HL-60 (cell line): ENCODE results near the gene PHF21A.

Source experiments
- DNase-seq, 2 experiments: peaks; one replicate each; pipeline ENCODE4 v3.0.0-alpha.2; 2010 to 2020; ENCODE audit warnings: low read depth in 1 of 2, low spot score in 1 of 2
- H3K27ac ChIP-seq: fragments of 250-450 bp; sonication (Bioruptor Pico); replicated peaks from 2 replicates; pipeline ENCODE4 v1.5.1; 2020; ENCODE audit warnings: mild to moderate bottlenecking, moderate library complexity
- H3K27me3 ChIP-seq: fragments of 250-450 bp; sonication (Bioruptor Pico); 2 replicates; pipeline ENCODE4 v1.5.1; 2021; ENCODE audit warnings: mild to moderate bottlenecking, moderate library complexity; ENCODE audit not compliant: insufficient read depth, poor library complexity, severe bottlenecking
- H3K4me3 ChIP-seq: replicated peaks from 2 replicates; pipeline ENCODE4 v1.5.1; 2011; ENCODE audit warnings: mild to moderate bottlenecking, control low read depth, low read length; ENCODE audit not compliant: insufficient read depth
- GABPA ChIP-seq: IDR thresholded peaks from 2 replicates; pipeline ENCODE4 v1.6.1; 2012; ENCODE audit warnings: low read depth
- POLR2AphosphoS5 ChIP-seq: IDR thresholded peaks from 2 replicates; pipeline ENCODE4 v1.6.1; 2012; ENCODE audit warnings: low read depth
- SPI1 ChIP-seq: IDR thresholded peaks from 2 replicates; pipeline ENCODE4 v1.6.1; 2012; ENCODE audit warnings: low read depth, mild to moderate bottlenecking, borderline replicate concordance
- TF ChIP-seq, protein P1 (sequence below): IDR thresholded peaks from 2 replicates; pipeline ENCODE4 v1.6.1; 2012; ENCODE audit warnings: low read depth; ENCODE audit not compliant: insufficient replicate concordance
- TF ChIP-seq, protein P2 (sequence below): IDR thresholded peaks from one replicate; pipeline ENCODE4 v1.5.1; 2011; ENCODE audit warnings: low read length, control low read depth, inconsistent platforms; ENCODE audit not compliant: insufficient read depth

PHF21A gene

DNA sequence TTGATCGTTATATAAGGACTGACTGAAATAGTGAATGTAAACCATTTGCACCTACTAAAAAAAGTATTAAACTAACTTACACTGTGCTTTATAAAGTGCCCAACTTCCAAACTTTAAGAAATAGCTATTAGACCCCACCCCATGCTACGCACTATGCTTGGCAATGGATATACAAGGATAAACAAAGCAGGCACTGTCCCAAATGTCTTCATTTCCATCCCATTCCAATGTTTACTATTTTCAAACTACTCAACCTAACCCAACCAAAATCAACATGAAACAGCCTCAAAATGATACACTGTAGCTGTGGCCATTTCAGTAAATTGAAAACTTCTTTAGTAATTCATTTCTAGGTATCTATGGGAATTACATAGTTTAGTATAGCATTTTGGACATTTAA is 12.5 kb downstream of the PHF21A start:
- no peak overlapping the region for H3K27ac ChIP-seq
- no peak for DNase-seq
- TF ChIP-seq, protein P1, sequence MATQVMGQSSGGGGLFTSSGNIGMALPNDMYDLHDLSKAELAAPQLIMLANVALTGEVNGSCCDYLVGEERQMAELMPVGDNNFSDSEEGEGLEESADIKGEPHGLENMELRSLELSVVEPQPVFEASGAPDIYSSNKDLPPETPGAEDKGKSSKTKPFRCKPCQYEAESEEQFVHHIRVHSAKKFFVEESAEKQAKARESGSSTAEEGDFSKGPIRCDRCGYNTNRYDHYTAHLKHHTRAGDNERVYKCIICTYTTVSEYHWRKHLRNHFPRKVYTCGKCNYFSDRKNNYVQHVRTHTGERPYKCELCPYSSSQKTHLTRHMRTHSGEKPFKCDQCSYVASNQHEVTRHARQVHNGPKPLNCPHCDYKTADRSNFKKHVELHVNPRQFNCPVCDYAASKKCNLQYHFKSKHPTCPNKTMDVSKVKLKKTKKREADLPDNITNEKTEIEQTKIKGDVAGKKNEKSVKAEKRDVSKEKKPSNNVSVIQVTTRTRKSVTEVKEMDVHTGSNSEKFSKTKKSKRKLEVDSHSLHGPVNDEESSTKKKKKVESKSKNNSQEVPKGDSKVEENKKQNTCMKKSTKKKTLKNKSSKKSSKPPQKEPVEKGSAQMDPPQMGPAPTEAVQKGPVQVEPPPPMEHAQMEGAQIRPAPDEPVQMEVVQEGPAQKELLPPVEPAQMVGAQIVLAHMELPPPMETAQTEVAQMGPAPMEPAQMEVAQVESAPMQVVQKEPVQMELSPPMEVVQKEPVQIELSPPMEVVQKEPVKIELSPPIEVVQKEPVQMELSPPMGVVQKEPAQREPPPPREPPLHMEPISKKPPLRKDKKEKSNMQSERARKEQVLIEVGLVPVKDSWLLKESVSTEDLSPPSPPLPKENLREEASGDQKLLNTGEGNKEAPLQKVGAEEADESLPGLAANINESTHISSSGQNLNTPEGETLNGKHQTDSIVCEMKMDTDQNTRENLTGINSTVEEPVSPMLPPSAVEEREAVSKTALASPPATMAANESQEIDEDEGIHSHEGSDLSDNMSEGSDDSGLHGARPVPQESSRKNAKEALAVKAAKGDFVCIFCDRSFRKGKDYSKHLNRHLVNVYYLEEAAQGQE = no peak
- no peak for TF ChIP-seq POLR2AphosphoS5
- no peak for TF ChIP-seq SPI1
- no peak for TF ChIP-seq GABPA
- TF ChIP-seq, protein P2, sequence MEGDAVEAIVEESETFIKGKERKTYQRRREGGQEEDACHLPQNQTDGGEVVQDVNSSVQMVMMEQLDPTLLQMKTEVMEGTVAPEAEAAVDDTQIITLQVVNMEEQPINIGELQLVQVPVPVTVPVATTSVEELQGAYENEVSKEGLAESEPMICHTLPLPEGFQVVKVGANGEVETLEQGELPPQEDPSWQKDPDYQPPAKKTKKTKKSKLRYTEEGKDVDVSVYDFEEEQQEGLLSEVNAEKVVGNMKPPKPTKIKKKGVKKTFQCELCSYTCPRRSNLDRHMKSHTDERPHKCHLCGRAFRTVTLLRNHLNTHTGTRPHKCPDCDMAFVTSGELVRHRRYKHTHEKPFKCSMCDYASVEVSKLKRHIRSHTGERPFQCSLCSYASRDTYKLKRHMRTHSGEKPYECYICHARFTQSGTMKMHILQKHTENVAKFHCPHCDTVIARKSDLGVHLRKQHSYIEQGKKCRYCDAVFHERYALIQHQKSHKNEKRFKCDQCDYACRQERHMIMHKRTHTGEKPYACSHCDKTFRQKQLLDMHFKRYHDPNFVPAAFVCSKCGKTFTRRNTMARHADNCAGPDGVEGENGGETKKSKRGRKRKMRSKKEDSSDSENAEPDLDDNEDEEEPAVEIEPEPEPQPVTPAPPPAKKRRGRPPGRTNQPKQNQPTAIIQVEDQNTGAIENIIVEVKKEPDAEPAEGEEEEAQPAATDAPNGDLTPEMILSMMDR = no peak
- no peaks in the 10 kb centered on the region for H3K27me3 ChIP-seq
- H3K4me3 ChIP-seq = no peak overlapping the region

DNA sequence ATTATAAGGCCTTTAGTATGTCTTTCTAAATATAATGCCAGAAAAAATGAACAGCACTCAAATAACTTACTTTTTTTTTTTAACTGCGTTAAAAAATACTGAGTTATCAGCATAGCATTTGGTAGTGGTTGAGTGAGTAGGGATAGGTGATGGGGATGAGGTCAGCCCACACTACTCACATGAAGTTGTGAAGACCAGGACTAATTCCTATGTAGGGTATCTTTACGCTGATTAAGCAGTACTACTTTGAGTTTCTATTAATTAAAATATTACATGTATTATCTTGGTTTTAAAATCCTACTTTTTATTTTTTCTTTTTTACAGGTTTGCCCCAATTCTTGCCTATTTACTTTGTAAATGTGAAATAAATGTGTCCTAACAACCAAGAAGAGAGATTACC is 13.5 kb downstream of the PHF21A start:
- Histone ChIP-seq H3K27ac (no peak overlapping the region), H3K4me3 (no peak overlapping the region), H3K27me3 (no peaks in the 10 kb centered on the region)
- TF ChIP-seq POLR2AphosphoS5 (no peak), GABPA (no peak), SPI1 (no peak)
- TF ChIP-seq, protein P1 = no peak
- TF ChIP-seq, protein P2 = no peak
- DNase-seq = no peak

DNA sequence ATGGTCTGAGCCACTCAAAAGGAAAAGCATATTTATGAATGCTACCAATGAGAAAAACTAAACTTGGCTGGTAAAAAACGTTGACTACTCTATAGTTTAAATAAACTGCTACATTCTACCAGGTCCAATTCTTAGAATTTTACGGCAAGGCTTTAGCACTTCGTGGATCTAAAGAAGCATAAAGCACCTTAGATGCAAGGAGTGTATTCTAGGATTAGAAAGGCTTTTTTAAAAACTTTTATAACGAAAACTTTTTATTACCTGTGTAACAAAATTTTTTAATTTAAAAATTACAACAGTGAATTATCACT is 13.9 kb downstream of the PHF21A start:
- H3K27me3 ChIP-seq = no peaks in the 10 kb centered on the region
- no peak overlapping the region; the same call in 1 of the 2 replicates for H3K27ac ChIP-seq
- TF ChIP-seq, protein P1 = no peak
- TF ChIP-seq SPI1 (no peak), GABPA (no peak), POLR2AphosphoS5 (no peak)
- TF ChIP-seq, protein P2 = no peak
- no peak overlapping the region for H3K4me3 ChIP-seq
- no peak for DNase-seq
